DND-41 (cell line): ENCODE results near the gene TMEM225.

ENCODE experiments used
- ATAC-seq: fragments of 200-7000 bp; cut with Tn5 transposase; 3 replicates; pipeline ENCODE4 v1.9.1; 2021; ENCODE audit warnings: low read depth; ENCODE audit not compliant: insufficient read depth
- DNase-seq: peaks from one replicate; pipeline ENCODE4 v3.0.0-alpha.2; 2020
- H2AFZ ChIP-seq: 2 replicates; pipeline ENCODE4 v1.6.0; 2012; ENCODE audit warnings: low read depth, low read length
- H3K27ac ChIP-seq: 2 replicates; pipeline ENCODE4 v1.5.1; 2012; ENCODE audit warnings: low read length, inconsistent platforms
- H3K27me3 ChIP-seq: fragments of 200-600 bp; sonication (generic); 2 replicates; pipeline ENCODE4 v1.6.0; 2012; ENCODE audit warnings: low read length, mild to moderate bottlenecking, inconsistent platforms; ENCODE audit not compliant: insufficient read depth, poor library complexity
- H3K36me3 ChIP-seq: 2 replicates; pipeline ENCODE4 v1.5.1; 2012; ENCODE audit warnings: low read length, inconsistent platforms; ENCODE audit not compliant: insufficient read depth
- H3K4me1 ChIP-seq: 2 replicates; pipeline ENCODE4 v1.5.1; 2012; ENCODE audit warnings: mild to moderate bottlenecking, low read length; ENCODE audit not compliant: insufficient read depth
- H3K4me2 ChIP-seq: 2 replicates; pipeline ENCODE4 v1.6.0; 2012; ENCODE audit warnings: mild to moderate bottlenecking, moderate library complexity, low read length, inconsistent platforms; ENCODE audit not compliant: insufficient read depth
- H3K4me3 ChIP-seq, 2 experiments: fragments of 200-600 bp in 1 of 2; shearing (Covaris generic) in 1 of 2; 2 replicates each; pipeline ENCODE4 v1.5.1; 2012 to 2016; ENCODE audit warnings: inconsistent platforms in 2 of 2, low read length in 2 of 2, mild to moderate bottlenecking in 2 of 2, low read depth in 1 of 2, moderate library complexity in 1 of 2
- H3K79me2 ChIP-seq: 2 replicates; pipeline ENCODE4 v1.6.0; 2012; ENCODE audit warnings: low read length, inconsistent platforms; ENCODE audit not compliant: insufficient read depth
- H3K9ac ChIP-seq: 2 replicates; pipeline ENCODE4 v1.6.0; 2012; ENCODE audit warnings: low read depth, mild to moderate bottlenecking, inconsistent platforms, low read length, moderate library complexity
- H3K9me3 ChIP-seq: 2 replicates; pipeline ENCODE4 v1.5.1; 2012; ENCODE audit warnings: low read length, moderate library complexity, mild to moderate bottlenecking, inconsistent platforms; ENCODE audit not compliant: insufficient read depth, severe bottlenecking
- H4K20me1 ChIP-seq: 2 replicates; pipeline ENCODE4 v1.6.0; 2012; ENCODE audit warnings: low read length; ENCODE audit not compliant: insufficient read depth
- CTCF ChIP-seq: IDR thresholded peaks from 2 replicates; pipeline ENCODE4 v1.5.1; 2012; ENCODE audit warnings: borderline replicate concordance, low read length, moderate library complexity, mild to moderate bottlenecking; ENCODE audit not compliant: poor library complexity, severe bottlenecking; ENCODE audit errors: extremely low read depth
- EZH2 ChIP-seq: IDR thresholded peaks from 3 replicates; pipeline ENCODE4 v1.6.1; 2012; ENCODE audit warnings: borderline replicate concordance, low read depth, mild to moderate bottlenecking, moderate library complexity, low read length, inconsistent platforms; ENCODE audit not compliant: severe bottlenecking

The TMEM225 gene

GRCh38 chr11:123885570-123885969, at the start of gene TMEM225:
Gene TMEM225, minus strand, starts transcription at chr11:123885670. Its CDS starts 245 bp downstream, at chr11:123885425.
- DNase-seq (no peak), ATAC-seq (no peak)
- no peaks in the 10 kb centered on the region for H3K4me1 ChIP-seq
- no peak within 1 kb of the TSS for H2AFZ ChIP-seq
- H3K27me3 ChIP-seq, result peaks cover 3% of the 10 kb centered on the region
- no peak within 1 kb of the TSS for H3K4me2 ChIP-seq
- H3K9ac ChIP-seq, result no peak within 1 kb of the TSS
- no peak within 1 kb of the TSS for H3K27ac ChIP-seq
- TF ChIP-seq EZH2 (no peak), CTCF (no peak)
- no peaks in the 10 kb centered on the region for H3K79me2 ChIP-seq
- H3K4me3 ChIP-seq, result no peak within 1 kb of the TSS
- H3K9me3 ChIP-seq, result no peaks in the 10 kb centered on the region
- H3K36me3 ChIP-seq, result no peaks in the 10 kb centered on the region
- H4K20me1 ChIP-seq, result no peaks in the 10 kb centered on the region

GRCh38 chr11:123924027-123924426, 38.6 kb upstream of the TMEM225 start:
- H3K36me3 ChIP-seq, result no peaks in the 10 kb centered on the region
- H3K4me1 ChIP-seq, result no peaks in the 10 kb centered on the region
- H3K4me2 ChIP-seq, result no peak overlapping the region
- H3K4me3 ChIP-seq, result no peak overlapping the region
- H3K27me3 ChIP-seq, result no peaks in the 10 kb centered on the region
- no peaks in the 10 kb centered on the region for H3K79me2 ChIP-seq
- ATAC-seq, result no peak
- no peak overlapping the region for H2AFZ ChIP-seq
- H4K20me1 ChIP-seq, result no peaks in the 10 kb centered on the region
- H3K9me3 ChIP-seq, result no peaks in the 10 kb centered on the region
- no peak overlapping the region for H3K9ac ChIP-seq
- TF ChIP-seq EZH2, result no peak
- TF ChIP-seq CTCF, result no peak
- DNase-seq, result no peak
- H3K27ac ChIP-seq, result no peak overlapping the region

GRCh38 chr11:123920943-123921342, 35.5 kb upstream of the TMEM225 start:
- no peaks in the 10 kb centered on the region for H3K27me3 ChIP-seq
- no peak for ATAC-seq
- no peak for DNase-seq
- H2AFZ ChIP-seq, result no peak overlapping the region
- H3K27ac ChIP-seq, result no peak overlapping the region
- no peak overlapping the region for H3K4me2 ChIP-seq
- H3K9ac ChIP-seq, result no peak overlapping the region
- no peaks in the 10 kb centered on the region for H3K9me3 ChIP-seq
- H3K36me3 ChIP-seq, result no peaks in the 10 kb centered on the region
- H3K4me1 ChIP-seq, result no peaks in the 10 kb centered on the region
- no peaks in the 10 kb centered on the region for H3K79me2 ChIP-seq
- H4K20me1 ChIP-seq, result no peaks in the 10 kb centered on the region
- H3K4me3 ChIP-seq, result no peak overlapping the region
- TF ChIP-seq CTCF (no peak), EZH2 (no peak)

- H3K9ac ChIP-seq, result no peak overlapping the region
- TF ChIP-seq EZH2 (no peak), CTCF (no peak)
- H4K20me1 ChIP-seq, result no peaks in the 10 kb centered on the region
- no peak for ATAC-seq
- H3K27me3 ChIP-seq, result peaks cover 2% of the 10 kb centered on the region
- H3K4me2 ChIP-seq, result no peak overlapping the region
- H3K9me3 ChIP-seq, result no peaks in the 10 kb centered on the region
- no peaks in the 10 kb centered on the region for H3K79me2 ChIP-seq
- no peak overlapping the region for H3K27ac ChIP-seq
- no peaks in the 10 kb centered on the region for H3K4me1 ChIP-seq
- H3K4me3 ChIP-seq, result no peak overlapping the region
- no peak overlapping the region for H2AFZ ChIP-seq
- no peak for DNase-seq
- no peaks in the 10 kb centered on the region for H3K36me3 ChIP-seq
These were observed 20.4 kb upstream of the TMEM225 start for GRCh38 chr11:123905826-123906225.
